HG02981 (cell line): ENCODE measurements around the gene FSTL3.
"Not testable (repeated sequence)": the region's sequence is repeated elsewhere in the genome, so short reads cannot be mapped to it uniquely, and the experiment has no call there.

ENCODE experiments used
- ATAC-seq: cut with Tn5 transposase; IDR thresholded peaks from one replicate; pipeline ENCODE4 v1.9.1; 2021; ENCODE audit warnings: mild to moderate bottlenecking, moderate library complexity; ENCODE audit not compliant: unreplicated experiment

The FSTL3 gene

GRCh38 chr19:676339-677105, at the start of gene FSTL3:
Gene FSTL3, plus strand, starts transcription at chr19:676392. Its CDS starts 32 bp downstream, at chr19:676424.
- no peak for ATAC-seq

GRCh38 chr19:626566-626965, 49.6 kb upstream of the FSTL3 start:
- ATAC-seq = not testable (repeated sequence)

GRCh38 chr19:628168-628567, 48.0 kb upstream of the FSTL3 start:
- ATAC-seq = no peak

GRCh38 chr19:629515-629914, 46.7 kb upstream of the FSTL3 start:
- not testable (repeated sequence) for ATAC-seq

GRCh38 chr19:629961-630714, 46.1 kb upstream of the FSTL3 start:
- no peak for ATAC-seq

- ATAC-seq = peak; percentile 26
Observed at GRCh38 chr19:632579-633067, 43.6 kb upstream of the FSTL3 start.

GRCh38 chr19:633068-633785, 43.0 kb upstream of the FSTL3 start, which contains the start of gene POLRMT:
Gene POLRMT, minus strand, starts transcription at chr19:633537. Its CDS starts 25 bp downstream, at chr19:633512.
- peak; percentile 86 for ATAC-seq

GRCh38 chr19:633786-634639, 42.2 kb upstream of the FSTL3 start:
- no peak for ATAC-seq

- ATAC-seq = no peak
Observed at GRCh38 chr19:634975-635652, 41.1 kb upstream of the FSTL3 start.

GRCh38 chr19:638906-639252, 37.3 kb upstream of the FSTL3 start:
- no peak for ATAC-seq

- peak; percentile 55 for ATAC-seq
Observed at GRCh38 chr19:639253-640160, 36.7 kb upstream of the FSTL3 start, which contains the start of gene FGF22. Gene FGF22, plus strand, starts transcription at chr19:639879. Its CDS starts 47 bp downstream, at chr19:639926.

- ATAC-seq = no peak
Observed at GRCh38 chr19:640161-640558, 36.0 kb upstream of the FSTL3 start.

GRCh38 chr19:640606-641189, 35.5 kb upstream of the FSTL3 start:
- ATAC-seq = no peak

GRCh38 chr19:641702-642101, 34.5 kb upstream of the FSTL3 start:
- ATAC-seq = no peak

GRCh38 chr19:642767-643727, 33.1 kb upstream of the FSTL3 start:
- ATAC-seq = no peak

GRCh38 chr19:643736-644135, 32.5 kb upstream of the FSTL3 start:
- ATAC-seq = no peak

- ATAC-seq = no peak
Observed at GRCh38 chr19:644363-644762, 31.8 kb upstream of the FSTL3 start.
